ENCODE data around the gene THPO. TPM values are rescaled to one million over a fixed set of nuclear protein-coding genes. Genes with fewer than 3 reads are reported as not detected.

The THPO gene
- total RNA-seq, 1 donor from 2014 or later = 0.20 TPM

DNA sequence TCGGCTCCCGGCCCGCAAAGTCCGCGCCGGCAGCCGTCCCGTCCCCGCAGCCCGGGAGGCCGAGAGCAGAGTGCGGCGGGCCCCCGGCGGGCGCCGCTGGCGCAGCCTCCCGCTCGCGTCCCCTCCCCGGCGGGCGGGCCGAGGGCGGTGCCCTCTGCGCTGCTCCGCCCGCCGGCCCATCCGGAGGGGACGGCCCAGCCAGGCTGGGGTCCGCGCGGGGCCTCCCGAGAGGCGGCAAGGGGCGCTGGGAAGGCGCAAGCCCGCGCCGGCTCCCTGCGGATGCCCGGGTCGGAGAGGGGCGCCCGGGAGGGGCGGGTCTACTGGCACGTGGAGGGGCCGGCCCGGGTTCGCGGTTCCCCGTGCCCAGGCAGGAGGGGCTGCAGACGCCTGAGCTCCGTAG lies 16.5 kb downstream of the THPO start, which contains the start of the genes CLCN2 and POLR2H:
Gene CLCN2, minus strand, starts transcription at position 74 of the 400 bp plus-strand sequence. CDS start 126 bp downstream, outside the sequence.
Gene POLR2H, plus strand, starts transcription at position 179 of the 400 bp plus-strand sequence. CDS start 1,783 bp downstream, outside the sequence.
- H3K27me3 ChIP-seq = no peaks in the 10 kb centered on the region
- peak; percentile 83 for DNase-seq
- H3K27ac ChIP-seq = peak within 1 kb of the TSS; percentile 100
- H3K4me3 ChIP-seq = peak within 1 kb of the TSS; percentile 93
- ATAC-seq = peak; percentile 71
- intact Hi-C loops (cut with DNase I) = no loop called here
- peaks cover 21% of the 10 kb centered on the region for H3K4me1 ChIP-seq
- no peaks in the 10 kb centered on the region for H3K9me3 ChIP-seq
- peaks cover 14% of the 10 kb centered on the region for H3K36me3 ChIP-seq
- no peak for TF ChIP-seq CTCF (IDR thresholded peaks at IDR 0.05)

GRCh38 chr3:184360929-184361531 lies 17.0 kb downstream of the THPO start:
- ATAC-seq = no peak
- Histone ChIP-seq H3K9me3 (no peaks in the 10 kb centered on the region), H3K36me3 (peaks cover 9% of the 10 kb centered on the region), H3K4me1 (peaks cover 21% of the 10 kb centered on the region), H3K27ac (peak overlapping the region; percentile 100), H3K4me3 (peak overlapping the region; percentile 93), H3K27me3 (no peaks in the 10 kb centered on the region)
- no peak for TF ChIP-seq CTCF (IDR thresholded peaks at IDR 0.05)
- DNase-seq = no peak
- intact Hi-C loops (cut with DNase I) = no loop called here

- no peak for TF ChIP-seq CTCF (IDR thresholded peaks at IDR 0.05)
- Histone ChIP-seq H3K4me3 (peak overlapping the region; percentile 93), H3K27me3 (no peaks in the 10 kb centered on the region), H3K27ac (no peak overlapping the region), H3K4me1 (peaks cover 21% of the 10 kb centered on the region), H3K9me3 (no peaks in the 10 kb centered on the region), H3K36me3 (peaks cover 5% of the 10 kb centered on the region)
- intact Hi-C loops (cut with DNase I) = no loop called here
- no peak for DNase-seq
- no peak for ATAC-seq
Measured at GRCh38 chr3:184360070-184360928, 17.7 kb downstream of the THPO start.

GRCh38 chr3:184359610-184360009 lies 18.4 kb downstream of the THPO start:
- ATAC-seq (no peak), DNase-seq (no peak)
- Histone ChIP-seq H3K4me3 (no peak overlapping the region), H3K4me1 (peaks cover 20% of the 10 kb centered on the region), H3K27ac (no peak overlapping the region), H3K9me3 (no peaks in the 10 kb centered on the region), H3K27me3 (no peaks in the 10 kb centered on the region), H3K36me3 (no peaks in the 10 kb centered on the region)
- no peak for TF ChIP-seq CTCF (IDR thresholded peaks at IDR 0.05)
- intact Hi-C loops (cut with DNase I) = no loop called here

- no peak for TF ChIP-seq CTCF (IDR thresholded peaks at IDR 0.05)
- no peaks in the 10 kb centered on the region for H3K27me3 ChIP-seq
- no peak overlapping the region for H3K27ac ChIP-seq
- H3K4me3 ChIP-seq = no peak overlapping the region
- DNase-seq (no peak), ATAC-seq (no peak)
- H3K9me3 ChIP-seq = no peaks in the 10 kb centered on the region
- intact Hi-C loops (cut with DNase I) = no loop called here
- H3K36me3 ChIP-seq = no peaks in the 10 kb centered on the region
- H3K4me1 ChIP-seq = peaks cover 13% of the 10 kb centered on the region
Measured at GRCh38 chr3:184358921-184359350, 19.1 kb downstream of the THPO start.

Data from upper lobe of right lung (tissue), 1 donor.